Ishikawa (cell line): ENCODE results near the gene DAD1.

ENCODE experiments used
- CEBPB ChIP-seq: IDR thresholded peaks from 2 replicates; pipeline ENCODE4 v1.6.1; 2012
- CREB1 ChIP-seq: IDR thresholded peaks from 2 replicates; pipeline ENCODE4 v1.6.1; 2012; ENCODE audit warnings: low read depth
- EGR1 ChIP-seq: IDR thresholded peaks from 2 replicates; pipeline ENCODE4 v1.6.1; 2012
- EP300 ChIP-seq: IDR thresholded peaks from 2 replicates; pipeline ENCODE4 v1.6.1; 2012; ENCODE audit warnings: borderline replicate concordance
- FOXM1 ChIP-seq: IDR thresholded peaks from 2 replicates; pipeline ENCODE4 v1.6.1; 2012; ENCODE audit warnings: low read depth, borderline replicate concordance
- MAX ChIP-seq: IDR thresholded peaks from 2 replicates; pipeline ENCODE4 v1.6.1; 2012
- NFIC ChIP-seq: IDR thresholded peaks from 2 replicates; pipeline ENCODE4 v1.6.1; 2012
- RAD21 ChIP-seq: IDR thresholded peaks from 2 replicates; pipeline ENCODE4 v1.6.1; 2012; ENCODE audit warnings: low read depth
- REST ChIP-seq: IDR thresholded peaks from 2 replicates; pipeline ENCODE4 v1.6.1; 2012; ENCODE audit warnings: low read depth, mild to moderate bottlenecking
- TAF1 ChIP-seq: IDR thresholded peaks from 2 replicates; pipeline ENCODE4 v1.6.1; 2012; ENCODE audit warnings: low read depth, mild to moderate bottlenecking
- TCF12 ChIP-seq: IDR thresholded peaks from 2 replicates; pipeline ENCODE4 v1.6.1; 2012; ENCODE audit warnings: low read depth
- TEAD4 ChIP-seq: IDR thresholded peaks from 2 replicates; pipeline ENCODE4 v1.6.1; 2012
- USF1 ChIP-seq: IDR thresholded peaks from 2 replicates; pipeline ENCODE4 v1.6.1; 2012
- YY1 ChIP-seq: IDR thresholded peaks from 2 replicates; pipeline ENCODE4 v1.6.1; 2012; ENCODE audit warnings: low read depth
- ZBTB7A ChIP-seq: IDR thresholded peaks from 2 replicates; pipeline ENCODE4 v1.6.1; 2012; ENCODE audit warnings: low read depth

DAD1 gene

GRCh38 chr14:22558221-22558913 lies 30.7 kb downstream of the DAD1 start:
- TF ChIP-seq CEBPB (no peak), ZBTB7A (no peak), EP300 (no peak), EGR1 (no peak), MAX (no peak), TEAD4 (no peak), NFIC (no peak), CREB1 (no peak), FOXM1 (no peak), YY1 (no peak), TCF12 (no peak), REST (no peak), RAD21 (no peak)

GRCh38 chr14:22557846-22558220 lies 31.2 kb downstream of the DAD1 start:
- TF ChIP-seq RAD21 (no peak), REST (no peak), MAX (no peak), YY1 (no peak), EP300 (no peak)

- TF ChIP-seq YY1 (no peak), RAD21 (peak; percentile 87), CREB1 (no peak)
These were observed 31.9 kb downstream of the DAD1 start for GRCh38 chr14:22556990-22557623.

GRCh38 chr14:22556021-22556989 lies 32.7 kb downstream of the DAD1 start:
- TF ChIP-seq NFIC (no peak), EGR1 (no peak), RAD21 (no peak), TEAD4 (no peak), TAF1 (no peak), TCF12 (no peak)

- TF ChIP-seq TEAD4 (no peak), REST (no peak), TAF1 (no peak), FOXM1 (no peak), MAX (no peak), NFIC (no peak), CEBPB (no peak), CREB1 (no peak), EP300 (no peak), YY1 (no peak), TCF12 (no peak), USF1 (no peak), RAD21 (no peak), ZBTB7A (no peak), EGR1 (no peak)
These were observed 33.5 kb downstream of the DAD1 start for GRCh38 chr14:22555384-22556011.
